COLO668 (cell line): ENCODE results near the gene EIF5A2.
"Not testable (repeated sequence)": the region's sequence is repeated elsewhere in the genome, so short reads cannot be mapped to it uniquely, and the experiment has no call there.

Experiments
- DNase-seq: peaks from one replicate; lab custom pipeline; 2025; ENCODE audit not compliant: unreplicated experiment; lab: John Stamatoyannopoulos, UW

Gene EIF5A2

DNA sequence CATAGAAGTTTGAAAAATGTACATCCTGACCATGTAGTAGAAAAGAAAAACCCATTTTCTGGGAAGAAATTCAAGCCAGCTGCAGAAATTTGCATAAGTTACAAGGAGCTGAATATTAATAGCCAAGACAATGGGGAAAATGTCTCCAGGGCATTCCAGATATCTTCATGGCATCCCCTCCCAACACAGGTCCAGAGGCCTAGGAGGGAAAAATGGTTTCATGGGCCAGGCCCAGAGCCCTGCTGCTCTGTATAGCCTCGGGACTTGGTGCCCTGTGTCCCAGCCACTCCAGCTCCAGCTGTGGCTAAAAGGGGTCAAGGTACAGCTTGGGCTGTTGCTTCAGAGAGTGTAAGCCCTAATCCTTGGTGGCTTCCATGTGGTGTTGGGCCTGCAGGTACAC lies 11.2 kb downstream of the EIF5A2 start:
- DNase-seq, result not testable (repeated sequence)

DNA sequence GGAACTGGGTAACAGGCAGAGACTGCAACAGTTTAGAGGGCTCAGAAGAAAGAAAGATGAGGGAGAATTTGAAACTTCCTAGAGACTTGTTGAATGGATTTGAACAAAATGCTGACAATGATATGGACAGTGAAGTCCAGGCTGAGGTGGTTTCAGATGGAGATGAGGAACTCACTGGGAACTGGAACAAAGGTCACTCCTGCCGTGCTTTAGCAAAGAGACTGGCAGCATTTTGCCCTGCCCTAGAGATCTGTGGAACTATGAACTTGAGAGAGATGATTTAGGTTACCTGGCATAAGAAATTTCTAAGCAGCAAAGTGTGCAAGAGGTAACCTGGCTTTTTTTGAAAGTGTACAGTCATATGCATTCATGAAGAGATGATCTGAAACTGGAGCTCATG lies 11.7 kb downstream of the EIF5A2 start:
- DNase-seq, result no peak

DNA sequence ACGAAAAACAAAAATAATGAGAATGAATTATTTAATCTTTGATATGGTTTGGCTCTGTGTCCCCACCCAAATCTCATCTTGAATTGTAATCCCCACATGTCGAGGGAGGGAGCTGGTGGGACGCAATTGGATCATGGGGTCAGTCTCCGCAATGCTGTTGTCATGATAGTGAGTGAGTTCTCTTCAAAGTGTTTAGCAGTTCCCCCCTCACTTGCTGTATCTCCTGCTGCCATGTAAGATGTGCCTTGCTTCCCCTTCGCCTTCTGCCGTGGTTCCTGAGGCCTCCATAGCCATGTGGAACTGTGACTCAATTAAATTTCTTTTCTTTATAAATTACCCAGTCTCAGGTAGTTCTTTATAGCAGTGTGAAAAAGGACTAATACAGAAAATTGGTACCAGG lies 12.1 kb downstream of the EIF5A2 start:
- not testable (repeated sequence) for DNase-seq

DNA sequence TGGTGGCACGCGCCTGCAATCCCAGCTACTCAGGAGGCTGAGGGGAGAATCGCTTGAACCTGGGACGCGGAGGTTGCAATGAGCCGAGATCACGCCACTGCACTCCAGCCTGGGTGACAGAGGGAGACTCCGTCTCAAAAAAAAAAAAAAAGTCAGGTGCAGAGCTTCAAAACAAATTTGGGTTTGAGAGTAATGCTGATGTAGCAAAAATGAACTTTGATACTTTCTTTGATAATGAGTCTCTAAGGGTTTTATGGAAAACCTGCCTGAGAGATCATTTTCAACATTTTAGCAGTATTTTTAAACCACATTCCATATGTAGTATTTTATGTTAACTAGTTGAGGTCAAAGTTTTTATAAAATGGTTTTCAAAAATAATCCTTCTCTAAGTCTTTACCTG lies 14.5 kb downstream of the EIF5A2 start:
- DNase-seq, result no peak

DNA sequence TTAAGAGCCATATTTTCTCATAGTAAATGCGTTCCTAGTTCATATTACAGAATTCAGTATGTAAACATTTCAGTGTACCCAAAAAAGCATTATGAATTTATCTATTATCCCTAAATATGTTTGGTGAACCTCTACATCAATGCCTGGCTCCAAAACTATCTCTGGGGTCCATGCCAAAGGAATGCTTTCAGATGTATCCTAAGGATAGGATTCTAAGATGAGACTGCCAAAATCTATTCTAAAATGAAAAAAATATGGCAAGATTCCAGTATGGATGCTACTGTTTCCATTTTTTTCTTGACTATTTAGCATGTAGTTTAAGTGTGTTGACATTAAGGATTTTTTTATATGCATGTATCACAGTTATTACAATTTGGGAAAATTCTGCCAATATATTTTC lies 18.8 kb downstream of the EIF5A2 start:
- no peak for DNase-seq

DNA sequence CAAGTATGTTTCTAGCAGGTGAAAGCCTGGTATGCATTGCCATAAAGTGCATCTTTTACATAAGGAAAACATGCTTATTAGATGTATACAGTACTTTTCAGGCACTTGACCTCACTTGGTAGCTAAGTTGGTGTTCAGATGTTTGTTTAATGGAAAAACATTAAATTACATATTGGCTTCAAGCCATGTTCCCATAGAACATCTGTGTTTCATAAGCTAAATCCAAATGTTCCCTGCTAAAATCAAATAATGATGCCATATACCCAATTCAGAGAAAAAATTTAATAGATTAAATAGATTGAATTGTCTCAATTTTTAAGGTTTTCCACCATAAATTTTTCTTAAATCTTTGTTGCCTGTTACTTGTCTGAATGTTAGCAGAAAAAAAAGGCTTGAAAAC lies 19.3 kb downstream of the EIF5A2 start:
- no peak for DNase-seq

DNA sequence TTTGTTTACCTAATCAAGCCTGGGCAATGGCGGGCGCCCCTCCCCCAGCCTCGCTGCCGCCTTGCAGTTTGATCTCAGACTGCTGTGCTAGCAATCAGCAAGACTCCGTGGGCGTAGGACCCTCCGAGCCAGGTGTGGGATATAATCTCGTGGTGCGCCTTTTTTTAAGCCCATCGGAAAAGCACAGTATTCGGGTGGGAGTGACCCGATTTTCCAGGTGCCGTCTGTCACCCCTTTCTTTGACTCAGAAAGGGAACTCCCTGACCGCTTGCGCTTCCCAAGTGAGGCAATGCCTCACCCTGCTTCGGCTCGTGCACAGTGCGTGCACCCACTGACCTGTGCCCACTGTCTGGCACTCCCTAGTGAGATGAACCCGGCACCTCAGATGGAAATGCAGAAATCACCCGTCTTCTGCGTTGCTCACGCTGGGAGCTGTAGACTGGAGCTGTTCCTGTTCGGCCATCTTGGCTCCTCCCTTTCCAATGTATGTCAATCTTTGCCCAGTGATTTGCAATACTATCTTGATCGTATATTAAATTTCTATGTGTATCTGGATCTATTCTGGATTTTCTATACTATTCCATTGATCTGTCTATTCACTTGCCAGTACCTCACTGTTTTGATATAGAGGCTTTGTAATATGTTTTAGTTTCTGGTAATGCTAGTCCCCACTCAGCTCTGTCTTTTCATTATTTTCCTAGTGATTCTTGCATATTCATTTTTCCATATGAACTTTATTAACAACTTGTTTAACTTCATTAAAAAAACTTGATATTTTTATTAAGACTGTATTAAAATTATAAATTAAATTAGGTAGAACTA lies 24.1 kb downstream of the EIF5A2 start:
- DNase-seq, result not testable (repeated sequence)

DNA sequence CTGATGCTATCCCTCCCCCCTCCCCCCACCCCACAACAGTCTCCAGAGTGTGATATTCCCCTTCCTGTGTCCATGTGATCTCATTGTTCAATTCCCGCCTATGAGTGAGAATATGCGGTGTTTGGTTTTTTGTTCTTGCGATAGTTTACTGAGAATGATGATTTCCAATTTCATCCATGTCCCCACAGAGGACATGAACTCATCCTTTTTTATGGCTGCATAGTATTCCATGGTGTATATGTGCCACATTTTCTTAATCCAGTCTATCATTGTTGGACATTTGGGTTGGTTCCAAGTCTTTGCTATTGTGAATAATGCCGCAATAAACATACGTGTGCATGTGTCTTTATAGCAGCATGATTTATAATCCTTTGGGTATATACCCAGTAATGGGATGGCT lies 29.7 kb downstream of the EIF5A2 start:
- not testable (repeated sequence) for DNase-seq

DNA sequence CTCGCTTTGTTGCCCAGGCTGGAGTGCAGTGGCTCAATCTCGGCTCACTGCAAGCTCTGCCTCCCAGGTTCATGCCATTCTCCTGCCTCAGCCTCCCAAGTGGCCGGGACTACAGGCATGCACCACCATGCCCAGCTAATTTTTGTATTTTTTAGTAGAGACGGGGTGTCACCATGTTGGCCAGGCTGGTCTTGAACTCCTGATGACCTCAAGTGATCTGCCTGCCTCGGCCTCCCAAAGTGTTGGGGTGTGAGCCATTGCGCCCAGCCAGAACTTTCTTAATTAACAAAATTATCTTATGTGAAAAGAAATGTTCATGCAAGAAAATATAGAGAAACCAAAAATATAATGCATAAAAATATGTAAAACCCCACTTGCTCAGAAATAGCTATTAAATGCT lies 31.1 kb downstream of the EIF5A2 start:
- DNase-seq, result not testable (repeated sequence)

DNA sequence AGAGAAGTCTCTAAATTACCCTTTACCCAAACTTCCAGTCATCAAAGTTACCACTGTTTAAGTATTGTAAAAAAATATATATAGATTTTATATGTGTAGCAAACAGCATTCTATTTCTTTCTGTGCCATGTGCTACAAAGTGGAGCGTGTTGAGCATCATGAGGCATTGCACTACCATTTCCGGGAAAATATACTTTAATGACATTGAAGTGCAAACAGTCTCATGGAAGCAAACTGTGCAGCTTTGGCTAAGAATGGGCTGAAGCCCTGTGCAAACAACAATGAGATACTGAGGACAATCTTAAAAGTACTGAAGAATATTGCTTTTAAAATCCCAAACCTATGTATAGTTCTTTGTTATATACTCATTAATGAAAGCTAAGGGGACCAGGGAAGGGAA lies 31.9 kb downstream of the EIF5A2 start:
- no peak for DNase-seq

DNA sequence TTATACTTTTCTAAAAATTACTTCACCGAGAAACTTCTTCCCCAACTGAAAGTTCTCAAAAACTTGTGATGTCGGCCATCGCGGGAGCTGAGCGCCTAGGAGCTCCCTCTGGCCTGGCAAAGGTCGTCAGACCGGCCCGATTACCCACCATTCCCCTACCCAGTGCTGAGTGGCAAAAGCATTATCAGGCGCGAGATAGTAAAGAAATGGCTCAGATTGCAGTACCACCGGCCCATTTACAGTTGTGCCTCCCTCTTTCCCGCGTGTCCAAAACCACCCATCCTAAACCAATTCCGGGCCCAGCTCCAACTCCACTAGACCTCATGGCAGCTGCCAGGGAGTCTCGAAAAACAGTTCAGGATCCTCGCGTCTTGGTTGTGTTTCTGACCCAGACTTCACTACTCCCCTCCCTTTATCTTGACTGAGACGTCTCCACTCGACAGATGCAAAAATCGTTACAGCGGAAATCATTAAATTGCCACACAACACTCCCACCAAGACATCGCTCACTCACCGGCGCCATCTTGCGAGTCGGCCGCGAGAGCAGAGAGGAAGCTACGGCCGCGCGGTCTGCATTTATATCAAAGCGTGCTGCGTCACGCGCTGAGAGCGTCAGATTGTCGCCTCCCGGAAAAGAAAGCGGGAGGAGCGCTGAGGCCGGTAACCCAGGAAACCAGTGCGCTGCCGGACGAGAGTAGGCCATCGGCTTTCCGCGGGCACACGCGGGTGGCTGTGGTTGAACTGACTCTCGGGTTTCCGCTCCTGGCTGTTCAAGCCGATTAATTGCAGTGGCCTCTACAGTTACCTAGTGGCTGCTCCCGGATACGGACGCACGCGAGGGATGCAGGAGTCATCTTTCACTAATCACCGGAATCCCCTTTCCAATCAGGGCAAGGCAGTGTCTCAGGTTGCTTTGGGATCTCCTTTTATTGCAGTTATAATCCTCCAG lies 38.5 kb downstream of the EIF5A2 start, which contains the start of gene RPL22L1:
TSS of gene RPL22L1 (minus strand) at position 551 of the 949 bp plus-strand sequence. CDS start at position 523, 28 bp downstream.
- no peak for DNase-seq

DNA sequence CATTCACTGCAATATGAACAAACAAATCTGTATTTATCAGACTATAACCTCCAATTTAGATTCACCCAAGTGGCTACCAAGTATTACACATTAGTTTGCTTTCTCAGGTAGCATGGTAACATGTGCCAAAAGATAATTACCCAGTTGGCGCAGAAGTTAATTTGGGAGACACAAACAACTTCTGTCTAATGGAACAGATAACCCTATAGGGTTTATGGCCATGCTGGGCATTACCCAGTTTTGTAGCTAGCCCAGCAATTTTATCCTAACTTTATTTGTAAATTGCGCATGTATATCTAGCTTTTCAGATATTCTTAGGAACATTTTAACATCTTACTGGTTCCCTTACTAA lies 39.2 kb downstream of the EIF5A2 start:
- no peak for DNase-seq

DNA sequence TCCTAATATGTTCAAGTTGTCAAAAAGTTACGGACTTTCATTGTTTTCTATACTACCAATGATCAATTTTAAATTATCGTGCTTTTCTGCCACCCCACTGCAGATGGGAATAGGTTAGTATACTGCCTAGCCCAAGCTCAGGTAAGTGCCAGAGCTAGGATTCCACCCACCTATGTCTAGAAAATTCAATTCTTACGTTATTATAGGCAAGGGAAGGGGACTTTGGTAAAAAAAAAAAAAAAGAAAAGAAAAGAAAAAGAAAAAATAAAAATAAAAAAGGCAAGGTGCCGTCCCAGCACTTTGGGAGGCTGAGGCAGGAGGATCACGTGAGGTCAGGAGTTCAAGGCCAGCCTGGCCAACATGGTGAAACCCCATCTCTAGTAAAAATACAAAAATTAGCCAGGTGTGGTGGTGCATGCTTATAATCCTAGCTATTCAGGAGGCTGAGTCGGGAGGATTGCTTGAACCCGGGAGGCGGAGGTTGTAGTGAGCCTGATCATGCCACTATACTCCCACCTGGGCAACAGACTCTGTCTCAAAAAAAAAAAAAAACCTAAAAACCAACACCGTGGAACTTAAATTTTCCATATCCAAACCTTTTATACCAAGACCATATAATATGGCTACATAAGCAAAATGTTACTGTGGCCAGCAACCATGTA lies 39.7 kb downstream of the EIF5A2 start:
- no peak for DNase-seq

DNA sequence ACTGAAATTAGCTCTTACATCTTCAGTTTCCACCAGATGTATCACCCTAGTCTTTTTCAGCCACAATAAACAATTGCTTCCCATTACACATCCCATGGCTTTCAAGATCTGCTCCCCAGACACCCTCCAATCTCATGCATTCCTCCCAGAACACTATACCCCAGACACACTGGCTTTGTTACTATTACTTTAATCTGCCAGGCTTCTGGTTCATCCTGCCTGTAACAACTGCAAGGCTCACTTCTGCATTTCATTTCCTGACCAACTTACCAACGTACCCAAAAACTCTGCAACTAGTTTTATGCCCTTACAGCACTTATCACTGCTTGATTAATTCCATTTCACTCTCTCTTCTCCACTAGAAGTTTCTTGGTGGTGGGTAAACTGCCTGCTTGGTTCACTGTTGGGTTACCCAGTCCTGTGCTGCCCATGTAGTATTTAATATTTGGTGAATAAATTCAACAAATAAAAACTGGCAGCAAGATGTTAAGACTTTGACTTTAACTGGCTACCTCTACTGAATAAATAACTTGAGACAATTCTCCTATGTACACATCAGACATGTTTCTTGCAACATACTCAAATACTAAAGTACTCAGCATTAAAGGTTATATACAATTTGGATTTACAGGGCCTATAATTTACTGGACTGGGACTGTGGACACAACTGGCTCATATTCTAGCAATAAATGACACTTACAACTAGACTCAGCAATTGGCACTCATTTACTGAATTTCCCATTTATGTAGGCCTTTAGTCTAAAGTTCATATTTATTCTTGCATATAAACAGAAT lies 41.1 kb downstream of the EIF5A2 start:
- DNase-seq, result no peak

DNA sequence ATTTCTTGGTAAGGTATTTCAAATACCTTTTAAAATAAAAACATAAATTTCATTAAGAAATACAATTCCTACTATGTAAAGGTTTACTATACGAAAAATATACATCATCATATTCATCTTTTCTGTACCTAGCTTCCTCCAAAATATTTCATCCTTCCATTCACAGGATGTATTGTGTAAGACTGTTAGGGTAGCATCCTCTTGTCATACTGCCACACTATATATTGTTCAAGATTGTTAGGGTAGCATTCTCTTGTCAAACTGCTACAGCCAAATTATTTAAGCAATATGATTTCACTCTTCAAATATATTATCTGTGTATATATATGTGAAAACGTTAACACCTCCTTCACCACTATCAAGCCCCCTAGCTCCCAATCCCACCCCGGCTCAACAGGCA lies 41.9 kb downstream of the EIF5A2 start:
- no peak for DNase-seq

DNA sequence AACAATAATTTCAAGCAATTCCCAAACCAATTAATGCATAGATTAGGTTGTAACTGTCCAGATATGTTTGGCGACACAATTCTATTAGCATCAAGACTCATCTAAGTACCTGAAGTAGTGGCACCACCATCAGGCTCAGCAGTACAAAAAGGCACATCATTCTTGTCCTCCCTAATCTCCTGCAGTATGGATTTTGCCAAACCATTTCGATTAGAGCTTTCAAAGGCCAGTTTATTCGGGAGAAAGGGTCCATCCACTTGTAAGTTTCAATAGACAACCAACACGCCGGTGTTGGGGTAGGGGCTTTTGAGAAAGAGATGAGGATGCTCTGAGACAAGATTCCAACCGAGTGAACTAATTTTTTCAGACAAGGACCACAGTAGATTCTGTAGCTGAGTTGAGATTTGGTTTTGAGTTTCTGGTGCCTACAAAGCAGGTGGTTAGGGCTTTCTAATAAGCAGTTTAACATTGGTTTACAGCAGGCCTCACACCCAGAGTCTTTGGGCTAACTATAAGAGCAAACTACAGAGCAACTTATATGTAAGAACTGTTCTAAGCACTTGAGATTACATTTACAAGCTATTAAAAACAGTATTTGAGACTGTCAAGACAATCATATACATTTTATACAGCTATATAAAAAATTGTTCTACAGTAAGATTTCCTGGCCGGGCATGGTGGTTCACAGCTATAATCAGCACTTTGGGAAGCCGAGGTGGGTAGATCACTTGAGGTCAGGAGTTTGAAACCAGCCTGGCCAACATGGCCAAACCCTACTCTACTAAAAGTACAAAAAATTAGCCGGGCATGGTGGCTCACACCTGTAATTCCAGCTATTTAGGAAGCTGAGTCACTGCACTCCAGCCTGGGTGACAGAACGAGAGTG lies 43.0 kb downstream of the EIF5A2 start:
- no peak for DNase-seq

DNA sequence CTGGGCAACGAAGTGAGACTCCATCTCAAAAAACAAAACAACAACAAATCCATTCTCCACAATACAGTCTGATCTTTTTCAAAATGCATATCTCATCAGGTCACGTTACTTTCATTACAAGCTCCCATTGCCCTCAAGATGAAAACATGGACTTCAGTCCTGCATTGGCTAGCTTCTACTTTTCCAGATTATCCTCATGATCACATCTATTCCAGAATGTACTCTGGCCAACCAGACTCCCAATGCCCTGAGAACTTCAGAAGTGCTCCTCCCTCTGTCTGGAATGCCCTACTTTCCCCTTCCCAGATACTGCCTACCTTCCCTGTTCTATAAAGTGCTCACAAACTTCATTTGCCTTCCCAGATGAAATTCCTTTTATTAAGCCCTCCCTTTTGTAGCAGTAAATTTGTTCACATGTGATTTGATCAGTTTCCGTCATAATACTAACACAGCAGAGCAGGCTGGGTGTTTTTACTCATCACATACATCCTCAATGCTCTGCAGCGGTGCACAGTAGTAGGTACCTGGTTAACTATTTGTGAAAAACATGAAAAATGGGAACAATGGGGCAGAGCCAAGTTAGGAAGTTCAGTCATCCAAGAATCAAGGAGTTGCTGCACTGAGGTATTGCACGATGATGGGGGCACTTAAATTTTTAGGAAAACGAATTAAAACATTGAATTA lies 43.8 kb downstream of the EIF5A2 start:
- DNase-seq, result no peak

DNA sequence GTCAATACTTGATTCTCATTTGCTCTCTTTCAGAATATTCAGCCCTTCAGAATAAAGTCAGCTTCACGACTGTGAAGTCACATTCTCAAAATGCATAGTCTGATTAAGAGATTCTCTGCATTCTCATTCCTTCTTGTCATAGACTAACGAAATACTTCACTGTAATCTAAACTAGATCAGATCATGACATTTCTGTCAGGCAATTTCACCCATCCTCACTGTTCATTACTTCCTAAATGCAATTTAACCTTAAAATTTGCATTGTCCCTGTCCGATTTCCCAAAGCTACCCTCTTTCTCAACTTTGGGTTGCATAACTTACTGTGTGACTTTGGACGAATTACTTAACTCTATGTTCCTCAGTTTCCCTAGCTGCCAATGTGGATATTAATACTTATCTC lies 44.6 kb downstream of the EIF5A2 start:
- DNase-seq, result no peak
